H1 (cell line): ENCODE results near the gene AGAP1. TPM values are rescaled to one million over a fixed set of nuclear protein-coding genes. Genes with fewer than 3 reads are reported as not detected.

Experiments used
- BACH1 ChIP-seq: IDR thresholded peaks from 2 replicates; pipeline ENCODE4 v1.6.1; 2012; ENCODE audit warnings: low read length, improper control_type of control experiment
- BCL11A ChIP-seq, 2 experiments: IDR thresholded peaks; one replicate each; pipeline ENCODE4 v1.6.1; 2011; ENCODE audit warnings: low read depth in 2 of 2, low read length in 2 of 2, mild to moderate bottlenecking in 2 of 2
- CREB1 ChIP-seq: IDR thresholded peaks from 2 replicates; pipeline ENCODE4 v1.6.1; 2012; ENCODE audit warnings: inconsistent platforms
- FOSL1 ChIP-seq: IDR thresholded peaks from 2 replicates; pipeline ENCODE4 v1.6.1; 2011; ENCODE audit warnings: mild to moderate bottlenecking, low read depth, low read length, moderate library complexity; ENCODE audit not compliant: insufficient read depth
- KDM1A ChIP-seq: fragments of 200-600, 300-600 bp; sonication (generic); IDR thresholded peaks from 2 replicates; pipeline ENCODE4 v1.7.1; 2016; ENCODE audit warnings: mild to moderate bottlenecking, low read length, borderline replicate concordance
- KDM4A ChIP-seq: IDR thresholded peaks from one replicate; pipeline ENCODE4 v1.7.1; 2012; ENCODE audit warnings: low read depth, mild to moderate bottlenecking, moderate library complexity, low read length, inconsistent platforms; ENCODE audit not compliant: severe bottlenecking
- MAFK ChIP-seq: IDR thresholded peaks from 2 replicates; pipeline ENCODE4 v1.6.1; 2012; ENCODE audit warnings: low read depth, mild to moderate bottlenecking, improper control_type of control experiment, low read length
- PHF8 ChIP-seq: fragments of 200-600 bp; sonication (generic); conservative IDR thresholded peaks from 2 replicates; pipeline ENCODE4 v1.7.1; 2012; ENCODE audit warnings: low read depth, mild to moderate bottlenecking, inconsistent platforms, low read length, moderate library complexity
- RBBP5 ChIP-seq: IDR thresholded peaks from 2 replicates; pipeline ENCODE4 v1.7.1; 2012; ENCODE audit warnings: low read depth, mild to moderate bottlenecking, inconsistent platforms, low read length, moderate library complexity, borderline replicate concordance
- SRF ChIP-seq: IDR thresholded peaks from 2 replicates; pipeline ENCODE4 v1.6.1; 2011; ENCODE audit warnings: mild to moderate bottlenecking, low read depth, low read length, moderate library complexity
- TEAD4 ChIP-seq: IDR thresholded peaks from 2 replicates; pipeline ENCODE4 v1.6.1; 2012; ENCODE audit warnings: low read depth, low read length, inconsistent platforms, mixed read lengths
- polyA plus RNA-seq, 7 experiments: library from polyadenylated mRNA; depleted of rRNA in 3 of 7; stranded (reverse) in 5 of 7; unstranded in 2 of 7; fragments of >200 nt in 5 of 7; fragments of 200-250 nt in 2 of 7; gene quantifications; 1 replicate in 5 of 7; 2 replicates in 1 of 7; 4 replicates in 1 of 7; pipeline versions ENCODE4 v1.2.1 to v1.2.3, GENCODE V29; 2011 to 2013; ENCODE audit warnings: missing spikeins in 2 of 7, mixed read lengths in 2 of 7
- total RNA-seq: library from RNA; stranded (reverse); fragmentation: NEBNext Ultra II Directional; extraction: Animal tissue kit (Norgen Biotek cat#: 25700); gene quantifications from 2 replicates; pipeline ENCODE4 v1.2.1, GENCODE V29; 2021

AGAP1 gene
- total and polyA plus RNA-seq, 2 of the 8 experiments (the other 6 are each of a cell fraction or from before 2014, with no cell fraction given) = 18.1 to 39.4 TPM

- TF ChIP-seq TEAD4 (no peak), BACH1 (no peak), FOSL1 (no peak), PHF8 (no peak), MAFK (no peak), SRF (no peak), KDM4A (no peak), CREB1 (no peak), RBBP5 (no peak), KDM1A (no peak), BCL11A (IDR thresholded peaks at IDR 0.05; ENCODE audit: low read depth in 2 of 2, low read length in 2 of 2) (no peak)
Measured at GRCh38 chr2:235553291-235553690, 59.4 kb downstream of the AGAP1 start (continued).
